GM13977 (cell line): ENCODE data around the gene CNN3.

ENCODE experiments used
- DNase-seq: peaks from one replicate; pipeline ENCODE4 v3.0.0; 2012; ENCODE audit warnings: low spot score
- CTCF ChIP-seq: IDR thresholded peaks from 2 replicates; pipeline ENCODE4 v1.5.1; 2012; ENCODE audit warnings: mild to moderate bottlenecking, control low read depth; ENCODE audit not compliant: insufficient read depth; ENCODE audit errors: extremely low read depth, missing control alignments
- in situ Hi-C: fragments of 300-500 bp; cut with MboI; formaldehyde crosslinking; loops from one replicate; pipeline ENCODE4 v1.12.0; 2022; ENCODE audit warnings: low sequenced_read_pairs, low pct_unique_long_range_greater_than_20kb, mixed read lengths, inconsistent platforms; ENCODE audit not compliant: unreplicated experiment

CNN3 gene

GRCh38 chr1:94895518-94895917 lies 31.4 kb downstream of the CNN3 start:
- no peak for TF ChIP-seq CTCF
- in situ Hi-C loops, result no loop called here

GRCh38 chr1:94894630-94895029 lies 32.3 kb downstream of the CNN3 start:
- DNase-seq, result no peak
- TF ChIP-seq CTCF, result no peak
- in situ Hi-C loops, result no loop called here

More at GRCh38 chr1:94895518-94895917, 31.4 kb downstream of the CNN3 start:
- no peak for DNase-seq

GRCh38 chr1:94892604-94893254 lies 34.2 kb downstream of the CNN3 start:
- no peak for TF ChIP-seq CTCF
- DNase-seq, result no peak
- in situ Hi-C loops, result no loop called here

- in situ Hi-C loops, result no loop called here
- no peak for DNase-seq
- TF ChIP-seq CTCF, result no peak
Measured at GRCh38 chr1:94888201-94888600, 38.7 kb downstream of the CNN3 start.

GRCh38 chr1:94887603-94888171 lies 39.2 kb downstream of the CNN3 start:
- in situ Hi-C loops, result no loop called here

GRCh38 chr1:94887106-94887505 lies 39.8 kb downstream of the CNN3 start:
- no peak for DNase-seq
- in situ Hi-C loops, result no loop called here
- no peak for TF ChIP-seq CTCF

More at GRCh38 chr1:94887603-94888171, 39.2 kb downstream of the CNN3 start:
- no peak for TF ChIP-seq CTCF
- no peak for DNase-seq

GRCh38 chr1:94886361-94886760 lies 40.5 kb downstream of the CNN3 start:
- in situ Hi-C loops, result no loop called here
- DNase-seq, result no peak
- TF ChIP-seq CTCF, result no peak
